Kidney epithelial cell (primary cell): ENCODE data around the gene CD99L2. TPM values are rescaled to one million over a fixed set of nuclear protein-coding genes. Genes with fewer than 3 reads are reported as not detected.

Experiments used
- DNase-seq: peaks from one replicate; pipeline ENCODE4 v3.0.0-alpha.2; 2010; ENCODE audit warnings: low read depth
- H3K27me3 ChIP-seq: 2 replicates; pipeline ENCODE4 v1.6.0; 2011; ENCODE audit warnings: low read length; ENCODE audit not compliant: control insufficient read depth, insufficient read depth
- H3K36me3 ChIP-seq: 2 replicates; pipeline ENCODE4 v1.5.1; 2011; ENCODE audit warnings: low read length; ENCODE audit not compliant: control insufficient read depth, insufficient read depth
- H3K4me3 ChIP-seq: 2 replicates; pipeline ENCODE4 v1.5.1; 2011; ENCODE audit warnings: low read depth, mild to moderate bottlenecking, control low read depth, low read length
- total RNA-seq: library from RNA; depleted of rRNA; stranded (reverse); fragments of >200 nt; gene quantifications from 2 replicates; pipeline ENCODE4 v1.2.3, GENCODE V29; 2015
- TF ChIP-seq, protein P1 (sequence below): IDR thresholded peaks from 2 replicates; pipeline ENCODE4 v1.5.1; 2011; ENCODE audit warnings: mild to moderate bottlenecking, moderate library complexity, low read length, control low read depth, inconsistent platforms; ENCODE audit not compliant: insufficient read depth, poor library complexity, severe bottlenecking

The CD99L2 gene
- total RNA-seq, 1 donor from 2014 or later: 29.8 TPM

DNA sequence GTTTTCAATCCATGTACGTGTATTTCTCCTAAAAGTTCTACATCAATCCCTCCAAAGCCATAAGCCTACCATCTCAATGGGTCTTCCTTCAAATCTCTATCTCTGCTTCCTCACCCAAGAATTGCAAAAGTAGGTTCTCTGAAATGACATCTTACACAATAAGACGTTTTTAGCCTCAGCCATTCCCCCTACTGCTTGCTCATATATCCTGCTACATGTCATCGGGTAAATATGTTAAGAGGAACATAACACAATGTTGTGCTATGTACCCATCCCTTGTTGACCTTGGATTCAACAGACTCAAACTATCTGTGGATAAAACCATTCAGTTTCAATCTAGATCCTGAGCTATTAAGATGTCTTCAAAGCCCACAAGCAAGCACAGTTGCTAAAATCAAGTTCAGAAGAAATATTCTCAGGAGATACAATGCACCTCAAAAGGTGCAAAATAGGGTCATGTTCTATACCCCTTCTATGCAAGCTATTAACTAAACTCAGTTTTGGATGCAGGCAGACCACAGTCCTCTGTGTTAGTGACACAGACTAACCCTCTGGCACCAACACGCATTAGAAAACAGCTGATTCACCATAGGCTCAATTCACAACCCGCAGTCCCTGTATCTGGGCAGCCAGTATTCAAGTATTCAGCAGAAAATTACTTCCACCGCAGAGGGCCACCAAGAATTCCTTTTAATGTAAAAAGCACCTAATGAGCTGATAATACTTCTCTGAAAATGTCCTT is 56.8 kb downstream of the CD99L2 start:
- no peak for DNase-seq
- no peaks in the 10 kb centered on the region for H3K27me3 ChIP-seq
- no peak overlapping the region for H3K4me3 ChIP-seq
- TF ChIP-seq, protein P1, sequence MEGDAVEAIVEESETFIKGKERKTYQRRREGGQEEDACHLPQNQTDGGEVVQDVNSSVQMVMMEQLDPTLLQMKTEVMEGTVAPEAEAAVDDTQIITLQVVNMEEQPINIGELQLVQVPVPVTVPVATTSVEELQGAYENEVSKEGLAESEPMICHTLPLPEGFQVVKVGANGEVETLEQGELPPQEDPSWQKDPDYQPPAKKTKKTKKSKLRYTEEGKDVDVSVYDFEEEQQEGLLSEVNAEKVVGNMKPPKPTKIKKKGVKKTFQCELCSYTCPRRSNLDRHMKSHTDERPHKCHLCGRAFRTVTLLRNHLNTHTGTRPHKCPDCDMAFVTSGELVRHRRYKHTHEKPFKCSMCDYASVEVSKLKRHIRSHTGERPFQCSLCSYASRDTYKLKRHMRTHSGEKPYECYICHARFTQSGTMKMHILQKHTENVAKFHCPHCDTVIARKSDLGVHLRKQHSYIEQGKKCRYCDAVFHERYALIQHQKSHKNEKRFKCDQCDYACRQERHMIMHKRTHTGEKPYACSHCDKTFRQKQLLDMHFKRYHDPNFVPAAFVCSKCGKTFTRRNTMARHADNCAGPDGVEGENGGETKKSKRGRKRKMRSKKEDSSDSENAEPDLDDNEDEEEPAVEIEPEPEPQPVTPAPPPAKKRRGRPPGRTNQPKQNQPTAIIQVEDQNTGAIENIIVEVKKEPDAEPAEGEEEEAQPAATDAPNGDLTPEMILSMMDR: no peak
- no peaks in the 10 kb centered on the region for H3K36me3 ChIP-seq

DNA sequence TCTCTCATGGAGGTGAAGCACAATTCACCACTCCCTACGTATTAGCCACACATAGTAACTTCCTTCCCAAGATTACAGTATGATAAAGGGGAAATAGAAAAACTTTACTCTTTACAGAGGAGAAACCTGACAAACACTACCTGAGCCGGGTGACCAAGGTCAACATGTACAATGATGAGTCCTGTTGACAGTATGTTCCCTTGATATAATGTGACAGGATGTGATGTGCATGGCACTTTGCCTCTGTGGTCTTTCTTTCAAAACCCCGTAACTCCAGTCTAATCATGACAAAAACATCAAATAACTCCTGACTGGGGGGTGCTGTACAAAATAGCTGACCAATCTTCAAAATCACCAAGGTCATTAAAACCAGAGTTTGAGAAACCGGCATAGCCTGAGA is 60.6 kb downstream of the CD99L2 start:
- H3K4me3 ChIP-seq: no peak overlapping the region
- H3K27me3 ChIP-seq: no peaks in the 10 kb centered on the region
- no peak for DNase-seq
- TF ChIP-seq, protein P1: no peak
- H3K36me3 ChIP-seq: no peaks in the 10 kb centered on the region

DNA sequence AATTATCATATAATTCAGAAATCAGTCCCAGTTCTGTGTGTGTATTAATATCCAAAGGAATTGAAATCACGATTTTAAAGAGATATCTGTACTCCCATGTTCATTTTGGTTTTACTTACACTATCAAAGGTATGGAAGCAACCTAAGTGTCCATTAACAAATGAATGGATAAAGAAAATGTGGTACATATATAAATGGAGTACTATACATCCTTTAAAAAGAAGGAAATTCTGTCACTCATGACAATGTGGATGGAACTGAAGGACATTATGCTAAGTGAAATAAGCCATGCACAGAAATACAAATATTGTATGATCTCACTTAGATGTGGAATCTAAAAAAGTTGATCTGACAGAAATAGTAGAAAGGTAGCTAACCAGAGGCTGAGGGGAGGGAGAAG is 63.8 kb downstream of the CD99L2 start:
- Histone ChIP-seq H3K36me3 (no peaks in the 10 kb centered on the region), H3K4me3 (no peak overlapping the region), H3K27me3 (no peaks in the 10 kb centered on the region)
- TF ChIP-seq, protein P1: no peak
- DNase-seq: no peak

DNA sequence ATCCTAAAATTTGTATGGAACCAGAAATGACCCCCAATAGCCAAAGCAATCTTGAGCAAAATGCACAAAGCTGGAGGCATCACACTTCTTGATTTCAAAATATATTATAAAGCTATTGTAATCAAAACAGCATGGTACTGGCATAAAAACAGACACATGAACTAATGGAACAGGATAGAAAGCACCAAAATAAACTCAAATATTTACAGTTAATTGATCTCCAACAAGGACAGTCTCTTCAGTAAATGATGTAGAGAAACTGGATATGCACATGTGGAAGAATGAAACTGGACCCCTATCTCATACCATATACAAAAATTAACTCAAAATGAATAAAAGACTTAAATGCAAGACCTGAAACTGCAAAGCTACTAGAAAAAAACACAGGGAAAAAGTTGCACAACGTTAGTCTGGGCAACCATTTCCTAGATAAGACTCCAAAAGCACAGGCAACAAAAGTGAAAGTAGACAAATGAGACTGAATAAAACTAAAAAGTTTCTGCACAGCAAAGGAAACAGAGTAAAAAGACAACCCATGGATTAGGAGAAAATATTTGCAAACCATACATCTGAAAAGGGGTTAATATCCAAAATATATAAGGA is 64.9 kb downstream of the CD99L2 start:
- Histone ChIP-seq H3K36me3 (no peaks in the 10 kb centered on the region), H3K4me3 (no peak overlapping the region), H3K27me3 (no peaks in the 10 kb centered on the region)
- no peak for DNase-seq
- TF ChIP-seq, protein P1: no peak

DNA sequence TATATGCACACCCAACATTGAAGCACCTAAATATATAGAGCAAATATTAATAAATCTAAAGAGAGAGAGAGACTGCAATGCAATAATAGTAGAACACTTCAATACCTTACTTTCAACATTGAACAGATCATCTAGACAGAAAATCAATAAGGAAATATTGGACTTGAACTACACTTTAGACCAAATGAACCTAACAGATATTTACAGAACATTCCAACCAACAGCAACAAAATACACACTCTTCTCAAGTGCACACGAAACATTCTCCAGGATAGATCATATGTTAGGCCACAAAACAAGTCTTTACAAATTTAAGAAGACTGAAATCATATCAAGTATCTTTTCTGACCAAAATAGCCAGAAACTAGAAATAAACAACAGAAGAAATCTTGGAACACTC is 66.6 kb downstream of the CD99L2 start:
- Histone ChIP-seq H3K4me3 (no peak overlapping the region), H3K36me3 (no peaks in the 10 kb centered on the region), H3K27me3 (no peaks in the 10 kb centered on the region)
- TF ChIP-seq, protein P1: no peak
- DNase-seq: no peak
